Measurements from ENCODE around the gene POLD1.

GRCh38 chr19:50459067-50459456 lies 74.9 kb downstream of the POLD1 start:
- no peak for TF ChIP-seq CTCF (IDR thresholded peaks at IDR 0.05)
- TF ChIP-seq POLR2A (IDR thresholded peaks at IDR 0.05), result no peak
